HG03064 (cell line): ENCODE results near the gene RBM19.

ENCODE experiments used
- ATAC-seq: cut with Tn5 transposase; IDR thresholded peaks from one replicate; pipeline ENCODE4 v1.9.1; 2021; ENCODE audit warnings: low read depth; ENCODE audit not compliant: unreplicated experiment

The RBM19 gene

DNA sequence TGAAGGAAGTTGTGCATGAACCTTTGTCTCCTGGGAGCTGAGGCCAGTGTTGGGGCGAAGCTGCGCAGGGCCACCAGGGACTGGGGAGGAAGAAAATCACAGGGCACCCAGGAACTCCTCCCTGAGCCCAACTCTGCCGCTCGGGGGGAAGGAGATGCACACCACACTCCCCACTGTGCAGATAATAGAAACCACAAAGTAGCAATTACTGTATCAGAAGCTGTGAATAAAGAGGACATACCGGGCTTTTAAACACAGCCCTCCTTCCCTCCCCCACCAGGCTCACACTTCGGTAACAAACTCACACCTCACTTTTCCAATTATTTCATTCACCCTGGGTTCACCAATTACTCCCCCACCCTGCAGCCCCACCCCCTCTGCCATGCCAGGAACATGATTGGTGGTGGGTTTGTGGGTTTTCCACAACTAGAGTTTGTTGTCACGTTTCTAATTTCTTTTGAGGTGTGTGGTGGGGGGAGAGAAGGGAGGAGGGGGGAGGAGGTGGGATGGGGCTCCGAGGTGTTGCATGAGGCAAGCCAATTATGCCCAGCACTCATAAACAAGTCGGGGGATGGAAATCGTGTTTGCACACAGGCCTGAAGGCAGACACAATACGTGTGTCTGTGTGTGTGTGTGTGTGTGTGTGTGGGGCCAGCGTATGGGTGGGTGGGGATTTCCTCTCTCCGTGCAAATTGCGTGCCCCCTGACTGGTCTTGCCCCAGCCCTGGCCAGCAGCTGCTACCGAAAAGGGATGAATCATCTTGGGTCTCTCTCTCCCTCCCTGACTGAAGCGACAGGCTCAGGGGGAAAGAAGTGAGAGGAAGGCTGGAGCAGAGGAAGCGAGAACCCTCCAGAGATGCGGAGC is 103.3 kb downstream of the RBM19 start:
- no peak for ATAC-seq

GRCh38 chr12:113861708-113862312 is 104.3 kb downstream of the RBM19 start:
- no peak for ATAC-seq

DNA sequence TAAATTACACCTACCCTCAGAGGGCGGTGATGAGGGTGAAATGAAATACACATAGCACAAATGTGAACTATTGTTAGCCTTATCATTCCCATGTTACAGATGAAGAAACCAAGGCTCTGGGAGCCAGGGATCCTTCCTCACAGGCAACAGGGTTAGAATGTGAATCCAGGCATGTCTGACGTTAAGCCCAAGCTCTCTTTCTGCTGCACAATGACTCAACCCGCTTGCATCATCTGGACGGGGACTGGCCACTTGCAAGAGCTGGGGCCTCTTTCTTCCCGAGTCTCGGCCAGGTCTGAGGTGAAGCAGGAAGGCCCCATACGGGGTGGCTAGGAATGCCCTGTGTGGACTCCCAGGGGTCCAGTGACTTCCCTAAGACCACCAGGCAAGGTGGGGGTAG is 105.2 kb downstream of the RBM19 start:
- no peak for ATAC-seq

- ATAC-seq: no peak
These were observed 105.9 kb downstream of the RBM19 start for GRCh38 chr12:113860059-113860820.

DNA sequence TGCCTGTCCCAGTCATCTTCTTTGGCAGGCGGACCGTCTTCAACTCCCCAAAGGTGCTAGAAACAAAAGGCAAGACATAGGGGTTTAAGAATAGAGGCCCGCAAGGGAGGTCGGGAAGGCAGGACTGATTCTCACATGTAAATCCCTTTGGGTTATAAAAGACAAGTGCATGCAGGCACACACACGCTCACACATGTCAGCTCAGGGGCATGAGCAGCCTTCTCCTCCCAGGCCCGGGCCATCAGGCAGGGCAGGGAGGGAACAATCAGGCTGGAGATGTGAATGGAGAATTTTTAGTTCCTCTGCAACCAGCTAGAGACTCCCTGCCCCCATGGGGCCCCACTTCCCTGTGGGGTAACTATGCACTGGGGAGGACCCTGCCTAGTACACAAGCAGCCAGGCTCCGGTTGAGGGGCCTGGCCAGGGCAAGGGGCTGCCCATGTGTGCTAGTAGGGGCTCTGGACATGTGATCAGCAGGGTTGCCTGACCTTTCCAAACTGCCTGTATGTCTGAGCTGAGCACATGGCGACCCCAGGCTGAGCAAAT is 107.2 kb downstream of the RBM19 start:
- ATAC-seq: no peak

- ATAC-seq: no peak
These were observed 108.8 kb downstream of the RBM19 start for GRCh38 chr12:113857371-113857770.

DNA sequence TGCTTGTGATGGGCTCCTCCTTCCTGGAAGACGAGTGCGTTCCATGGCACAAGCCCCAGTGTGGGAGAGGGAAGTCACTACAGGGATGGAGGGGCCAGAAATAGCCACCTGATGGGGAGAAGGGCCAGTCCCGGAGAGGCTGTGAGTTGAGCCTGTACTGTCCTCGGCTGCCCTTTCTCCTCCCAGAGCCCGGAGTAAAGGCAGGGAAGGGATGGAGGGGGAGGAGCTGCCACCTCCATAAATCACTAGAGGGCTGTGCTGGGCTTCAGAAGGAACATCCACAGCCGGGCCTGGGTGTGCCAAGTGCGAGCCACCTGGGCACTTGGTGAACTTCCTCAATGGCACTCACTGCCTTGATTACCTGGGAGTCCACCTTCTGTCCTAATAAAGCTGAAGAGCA is 110.1 kb downstream of the RBM19 start:
- ATAC-seq: no peak

DNA sequence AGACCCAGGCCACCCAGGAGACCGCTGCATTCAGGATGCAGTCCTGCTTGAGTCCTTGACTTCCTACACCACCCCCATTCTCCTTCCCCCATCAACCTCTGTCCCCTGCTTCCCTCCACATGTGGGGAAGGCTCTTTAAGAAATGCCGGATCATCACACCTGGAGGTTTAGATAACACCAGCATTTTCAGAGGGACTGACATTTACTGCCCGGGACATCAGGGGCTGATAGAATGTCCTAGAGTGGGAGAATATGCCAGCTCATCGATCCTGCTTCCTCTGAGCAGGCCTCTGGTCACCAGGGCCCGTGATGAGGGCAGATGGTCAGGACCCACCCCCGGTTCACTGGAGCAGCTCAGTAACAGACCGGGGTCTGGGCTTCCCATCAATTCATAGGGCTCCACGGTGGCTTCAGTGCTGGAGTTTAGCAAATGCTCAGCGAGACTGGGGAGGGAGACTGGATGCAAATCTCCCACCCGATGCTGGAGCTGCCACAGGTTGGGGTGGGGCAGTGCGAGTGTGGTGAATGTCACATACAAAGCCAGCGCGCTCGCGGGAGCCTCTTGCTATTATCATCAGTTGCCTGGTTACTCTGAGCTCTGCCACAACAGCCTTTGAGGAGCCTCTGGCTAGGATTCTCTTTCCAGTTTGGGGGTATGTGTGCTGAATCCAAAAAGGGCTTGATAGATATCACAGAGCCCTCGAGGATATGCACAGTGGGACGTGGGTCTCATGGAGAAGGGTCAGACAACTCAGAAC is 111.6 kb downstream of the RBM19 start:
- no peak for ATAC-seq

DNA sequence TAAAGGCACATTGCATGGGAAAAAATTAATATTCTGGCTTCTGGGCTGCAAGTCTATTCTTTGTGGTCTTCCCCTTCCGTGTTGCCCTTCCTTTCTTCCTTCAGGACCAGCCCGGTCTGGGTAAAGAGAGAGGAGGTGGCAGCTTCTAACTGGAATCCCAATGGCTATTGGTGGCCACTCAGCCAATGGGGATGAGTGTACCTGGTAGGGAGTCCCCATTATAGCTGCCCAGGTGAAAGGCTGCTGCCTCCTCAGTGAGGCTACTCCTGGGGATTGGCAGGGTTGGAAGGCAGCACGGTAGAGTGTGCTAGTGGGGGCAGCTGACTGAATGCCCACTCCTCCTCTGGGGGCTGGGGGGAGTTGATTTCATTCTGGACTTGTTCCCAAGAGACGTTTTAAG is 112.6 kb downstream of the RBM19 start:
- ATAC-seq: no peak

DNA sequence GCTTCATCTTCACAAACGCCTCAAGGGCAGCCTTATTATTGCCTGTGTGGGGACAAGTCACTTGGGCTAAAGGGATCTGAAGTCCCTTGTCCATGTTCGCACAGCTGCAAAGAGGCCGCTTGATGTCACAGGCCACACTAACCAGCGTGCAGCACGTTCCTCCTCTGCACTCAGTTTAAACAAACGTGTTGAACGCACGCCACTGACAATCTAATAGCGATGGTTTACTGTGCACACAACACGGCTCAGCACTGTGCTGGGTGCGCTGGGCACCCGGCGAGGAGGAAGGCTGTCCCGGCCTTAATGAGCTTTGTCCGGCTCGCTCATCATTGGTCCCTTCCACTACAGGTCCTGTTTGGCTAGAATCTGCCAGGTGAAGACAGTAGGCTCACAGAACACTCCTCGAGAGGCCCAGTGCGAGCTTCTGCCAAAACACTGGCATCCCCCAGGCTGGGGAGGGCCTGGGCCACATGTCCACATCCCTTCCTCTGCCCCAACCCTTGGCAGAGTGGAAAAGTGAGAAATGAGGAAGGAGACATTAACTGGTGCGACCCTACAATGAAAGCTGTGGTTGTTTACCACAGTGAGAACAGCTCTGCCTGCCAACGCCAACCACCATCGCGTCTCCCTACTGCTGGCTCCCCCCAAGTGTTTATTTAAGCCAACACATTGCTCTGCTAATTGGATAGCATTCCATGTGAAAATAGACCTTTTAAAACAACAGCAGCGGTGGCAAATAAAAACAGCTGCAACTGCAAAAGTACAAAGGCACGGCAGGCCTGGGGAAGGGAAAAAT is 113.2 kb downstream of the RBM19 start:
- ATAC-seq: no peak

DNA sequence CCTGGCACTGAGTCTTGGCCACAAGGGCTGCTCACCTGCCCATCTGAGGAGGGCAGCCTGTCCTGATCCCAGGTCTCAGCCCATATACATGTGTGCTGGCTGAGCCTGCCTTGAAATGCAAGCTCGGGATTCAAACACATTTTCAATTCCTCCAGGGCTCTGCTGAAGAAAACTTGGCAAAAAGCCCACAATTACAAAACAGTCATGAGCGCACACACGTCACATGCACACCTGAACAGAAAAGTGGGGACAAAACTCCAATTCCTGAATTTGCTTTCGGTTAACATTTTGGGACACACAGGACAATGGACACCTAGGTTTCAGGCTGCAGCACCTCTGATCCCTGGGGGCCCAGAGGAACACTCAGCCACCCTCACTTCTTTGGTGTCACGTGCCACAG is 113.9 kb downstream of the RBM19 start:
- no peak for ATAC-seq

- no peak for ATAC-seq
These were observed 115.6 kb downstream of the RBM19 start for GRCh38 chr12:113850309-113851056.

GRCh38 chr12:113847856-113848255 is 118.3 kb downstream of the RBM19 start:
- no peak for ATAC-seq

DNA sequence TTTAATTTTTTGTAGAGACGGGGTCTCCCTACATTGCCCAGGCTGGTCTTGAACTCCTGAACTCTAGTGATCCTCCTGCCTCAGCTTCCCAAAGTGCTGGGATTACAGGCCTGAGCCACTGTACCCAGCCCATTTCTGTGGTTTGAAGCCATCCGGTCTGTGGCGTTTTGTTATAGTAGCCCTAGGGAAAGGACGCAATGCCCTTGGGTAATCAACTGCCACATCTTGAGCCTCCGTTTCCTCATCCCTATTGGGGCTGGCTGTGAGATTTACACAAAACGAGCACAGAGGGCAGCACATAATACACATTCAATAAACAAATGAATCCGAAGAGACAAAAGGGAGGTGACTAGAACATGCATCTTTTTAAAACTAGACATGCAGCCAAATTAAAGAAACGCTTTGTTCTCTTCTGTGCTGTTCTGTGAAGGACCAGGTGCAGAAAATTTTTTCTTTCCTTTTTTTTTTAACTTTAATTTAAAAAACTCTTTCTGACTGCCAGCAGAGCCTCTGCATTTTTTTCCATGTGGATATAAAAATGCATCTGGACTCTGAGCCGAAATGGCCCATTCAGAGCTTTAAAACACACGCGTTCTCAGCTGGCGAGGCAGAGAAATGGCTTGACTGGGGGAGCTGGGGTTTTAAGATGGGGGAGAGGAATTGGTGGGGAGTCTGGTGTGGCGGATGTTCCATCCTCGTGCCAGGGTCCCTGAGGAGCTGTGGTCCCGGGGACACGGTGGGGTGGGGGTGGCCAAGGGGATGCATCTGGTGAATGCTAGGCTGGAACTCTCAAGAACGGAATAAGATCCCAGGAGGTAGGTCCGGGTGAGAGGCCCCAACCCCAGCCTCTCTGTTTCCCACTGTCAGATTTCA is 119.0 kb downstream of the RBM19 start:
- no peak for ATAC-seq

GRCh38 chr12:113845900-113846674 is 120.0 kb downstream of the RBM19 start:
- ATAC-seq: no peak

GRCh38 chr12:113844495-113845210 is 121.5 kb downstream of the RBM19 start:
- no peak for ATAC-seq

- no peak for ATAC-seq
These were observed 123.4 kb downstream of the RBM19 start for GRCh38 chr12:113842699-113843098.
